Small intestine (tissue), 7 donors: ENCODE results near the gene STT3B. TPM values are rescaled to one million over a fixed set of nuclear protein-coding genes. Genes with fewer than 3 reads are reported as not detected.

Experiments
- DNase-seq, 2 donors: peaks; one replicate each; pipeline versions ENCODE4 v3.0.0 to v3.0.0-alpha.2; 2013
- FAIRE-seq: peaks from 2 replicates; lab custom pipeline; 2012; peaks lifted over from hg19 to GRCh38; lab: Jason Lieb, UNC
- H3K27ac ChIP-seq, 3 donors: one replicate each; pipeline ENCODE4 v1.5.1; 2013; ENCODE audit warnings: low read length in 2 of 3, mild to moderate bottlenecking in 2 of 3, control low read depth in 1 of 3, inconsistent platforms in 1 of 3, low read depth in 1 of 3, moderate library complexity in 1 of 3
- H3K27me3 ChIP-seq, 3 donors: one replicate each; pipeline ENCODE4 v1.6.1; 2013; ENCODE audit warnings: low read length in 3 of 3, inconsistent platforms in 1 of 3; ENCODE audit not compliant: control insufficient read depth in 3 of 3, insufficient read depth in 3 of 3
- H3K36me3 ChIP-seq, 3 donors: one replicate each; pipeline ENCODE4 v1.6.1; 2013; ENCODE audit warnings: low read length in 3 of 3, inconsistent platforms in 1 of 3, low read depth in 1 of 3, mild to moderate bottlenecking in 1 of 3, moderate library complexity in 1 of 3; ENCODE audit not compliant: control insufficient read depth in 3 of 3, insufficient read depth in 2 of 3
- H3K4me1 ChIP-seq, 3 donors: one replicate each; pipeline ENCODE4 v1.6.1; 2013; ENCODE audit warnings: low read length in 2 of 3, inconsistent platforms in 1 of 3, low read depth in 1 of 3, mild to moderate bottlenecking in 1 of 3, moderate library complexity in 1 of 3; ENCODE audit not compliant: control insufficient read depth in 3 of 3, insufficient read depth in 2 of 3
- H3K4me3 ChIP-seq, 3 donors: one replicate each; pipeline ENCODE4 v1.5.1; 2013; ENCODE audit warnings: low read length in 3 of 3, control low read depth in 1 of 3, inconsistent platforms in 1 of 3, low read depth in 1 of 3, mild to moderate bottlenecking in 1 of 3, moderate library complexity in 1 of 3
- H3K9me3 ChIP-seq, 2 donors: one replicate each; pipeline ENCODE4 v1.6.1; 2013; ENCODE audit warnings: low read depth in 1 of 2, low read length in 1 of 2; ENCODE audit not compliant: control insufficient read depth in 2 of 2, insufficient read depth in 1 of 2
- WGBS, 3 donors: extraction: QIAGEN DNeasy Blood & Tissue Kit; methylation state at CpG; one replicate each; pipeline ENCODE4 v1.1.7; 2013; 5-methylcytosine and 5-hydroxymethylcytosine counted together
- polyA plus RNA-seq, 4 donors: library from polyadenylated mRNA; stranded (reverse) in 3 of 4; unstranded in 1 of 4; fragments of 200-250 nt in 3 of 4; fragments of 120-200 nt in 1 of 4; gene quantifications; one replicate each; pipeline versions ENCODE4 v1.2.1 to v1.2.3, GENCODE V29; 2013
- donor health status: healthy with polysubstance abuse.
- donor health status: control.
- donor health status: control.
- donor health status: Bipolar disorder and iron deficiency.
- donor health status: healthy.

Gene STT3B
- polyA plus RNA-seq, 4 donors, result 22.2 to 139 (median 51.4) TPM

GRCh38 chr3:31523543-31523942 lies 9.2 kb upstream of the STT3B start:
- DNase-seq (no peak), FAIRE-seq (no peak)
- H3K27me3 ChIP-seq, result no peaks in the 10 kb centered on the region
- 95 to 100% (median 97%) methylated on average over 1 of the region's 1 CpG for WGBS, 3 donors
- no peak overlapping the region for H3K4me3 ChIP-seq
- H3K36me3 ChIP-seq, result no peaks in the 10 kb centered on the region
- H3K27ac ChIP-seq, result no peak overlapping the region
- no peaks in the 10 kb centered on the region for H3K4me1 ChIP-seq
- no peaks in the 10 kb centered on the region for H3K9me3 ChIP-seq

- Histone ChIP-seq H3K4me3 (no peak overlapping the region), H3K9me3 (no peaks in the 10 kb centered on the region), H3K27me3 (no peaks in the 10 kb centered on the region), H3K4me1 (no peaks in the 10 kb centered on the region), H3K36me3 (no peaks in the 10 kb centered on the region), H3K27ac (no peak overlapping the region)
- DNase-seq (no peak), FAIRE-seq (no peak)
Measured at GRCh38 chr3:31525532-31525931, 7.2 kb upstream of the STT3B start.

GRCh38 chr3:31529421-31529820 lies 3.3 kb upstream of the STT3B start:
- Histone ChIP-seq H3K27ac (no peak overlapping the region), H3K36me3 (no peaks in the 10 kb centered on the region), H3K4me1 (no peaks in the 10 kb centered on the region), H3K9me3 (no peaks in the 10 kb centered on the region), H3K4me3 (no peak overlapping the region), H3K27me3 (no peaks in the 10 kb centered on the region)
- no peak for FAIRE-seq
- 0 to 26% (median 8%) methylated on average over 1 of the region's 1 CpG for WGBS, 3 donors
- DNase-seq, result no peak

GRCh38 chr3:31530039-31530959 lies 2.4 kb upstream of the STT3B start:
- Histone ChIP-seq H3K4me3 (no peak overlapping the region), H3K4me1 (peaks cover 0 to 5% (median 1%) of the 10 kb centered on the region in 3 donors), H3K9me3 (no peaks in the 10 kb centered on the region), H3K36me3 (no peaks in the 10 kb centered on the region), H3K27me3 (no peaks in the 10 kb centered on the region), H3K27ac (no peak overlapping the region)
- FAIRE-seq, result no peak
- DNase-seq, result no peak
- 88 to 91% (median 90%) methylated on average over 11 of the region's 11 CpGs for whole genome bisulfite sequencing, 3 donors

GRCh38 chr3:31530960-31531335 lies 1.8 kb upstream of the STT3B start:
- Histone ChIP-seq H3K27ac (peak overlapping the region in 1 of 3 donors; percentile 100), H3K4me1 (peaks cover 0 to 8% (median 2%) of the 10 kb centered on the region in 3 donors), H3K36me3 (no peaks in the 10 kb centered on the region), H3K4me3 (peak overlapping the region in 1 of 3 donors; percentile 91), H3K9me3 (no peaks in the 10 kb centered on the region), H3K27me3 (no peaks in the 10 kb centered on the region)
- FAIRE-seq (no peak), DNase-seq (no peak)
- 30 to 39% (median 34%) methylated on average over 4 of the region's 4 CpGs for WGBS, 3 donors

- H3K9me3 ChIP-seq, result no peaks in the 10 kb centered on the region
- DNase-seq (no peak), FAIRE-seq (no peak)
- no peaks in the 10 kb centered on the region for H3K36me3 ChIP-seq
- H3K27ac ChIP-seq, result peak overlapping the region; percentile 95 to 100 (median 100)
- H3K4me1 ChIP-seq, result peaks cover 0 to 8% (median 2%) of the 10 kb centered on the region in 3 donors
- WGBS, 3 donors, result 0 to 1% (median 1%) methylated on average over 31 of the region's 31 CpGs
- H3K27me3 ChIP-seq, result no peaks in the 10 kb centered on the region
- H3K4me3 ChIP-seq, result peak overlapping the region; percentile 60 to 91 (median 60)
Measured at GRCh38 chr3:31531452-31531991, 1.2 kb upstream of the STT3B start.

- no peak for FAIRE-seq
- Histone ChIP-seq H3K9me3 (no peaks in the 10 kb centered on the region), H3K4me1 (peaks cover 4 to 12% (median 4%) of the 10 kb centered on the region in 3 donors), H3K4me3 (peak overlapping the region; percentile 60 to 100 (median 91)), H3K27ac (peak overlapping the region; percentile 95 to 100 (median 100)), H3K27me3 (no peaks in the 10 kb centered on the region), H3K36me3 (no peaks in the 10 kb centered on the region)
- DNase-seq, result peak; percentile 99
- 0% methylated on average over 58 to 73 of the region's 73 CpGs for WGBS, 3 donors
Measured at GRCh38 chr3:31531992-31532586, 636 bp upstream of the STT3B start.

GRCh38 chr3:31533169-31534064 lies 692 bp downstream of the STT3B start:
- DNase-seq, result peak; percentile 42 to 84
- H3K27me3 ChIP-seq, result no peaks in the 10 kb centered on the region
- FAIRE-seq, result no peak
- no peaks in the 10 kb centered on the region for H3K36me3 ChIP-seq
- H3K4me1 ChIP-seq, result peaks cover 7 to 15% (median 8%) of the 10 kb centered on the region in 3 donors
- 0 to 1% (median 0%) methylated on average over 50 to 81 of the region's 81 CpGs for WGBS, 3 donors
- peak overlapping the region; percentile 90 to 100 (median 91) for H3K4me3 ChIP-seq
- H3K9me3 ChIP-seq, result no peaks in the 10 kb centered on the region
- peak overlapping the region; percentile 96 to 100 (median 98) for H3K27ac ChIP-seq
